ENCODE data around the gene HOXC10. TPM values are rescaled to one million over a fixed set of nuclear protein-coding genes. Genes with fewer than 3 reads are reported as not detected.

HOXC10 gene
- total RNA-seq, 3 donors from 2014 or later (not counting 1 experiment from before 2014, with no cell fraction given): not detected

- H3K4me1 Mint-ChIP-seq: peaks cover 0 to 5% of the 10 kb centered on the region in 2 donors
- DNase-seq (no peak), ATAC-seq (no peak)
- H3K27me3 ChIP-seq (ENCODE audit: control insufficient read depth, insufficient read depth, low read length): peaks cover 82% of the 10 kb centered on the region
- H3K9me3 Mint-ChIP-seq: no peaks in the 10 kb centered on the region
- intact Hi-C loops (cut with micrococcal nuclease): no loop called here
- H3K27me3 Mint-ChIP-seq (ENCODE audit: low read depth in 2 of 2): peaks cover 77 to 80% of the 10 kb centered on the region in 2 donors
- no peak overlapping the region for H3K27ac ChIP-seq (ENCODE audit: low read length)
- no peak overlapping the region for H3K4me3 ChIP-seq (ENCODE audit: low read length)
- WGBS (ENCODE audit: insufficient coverage): 24% methylated on average over 7 of the region's 9 CpGs
- no peaks in the 10 kb centered on the region for H3K9me3 ChIP-seq (ENCODE audit: control insufficient read depth, insufficient read depth, low read length)
- no peak for TF ChIP-seq CTCF (IDR thresholded peaks at IDR 0.05)
- no peaks in the 10 kb centered on the region for H3K36me3 Mint-ChIP-seq
- H3K4me3 Mint-ChIP-seq: no peak overlapping the region
- peaks cover 5% of the 10 kb centered on the region for H3K4me1 ChIP-seq (ENCODE audit: control insufficient read depth, insufficient read depth, low read length)
- H3K36me3 ChIP-seq (ENCODE audit: control insufficient read depth, insufficient read depth, low read length): no peaks in the 10 kb centered on the region
- no peak overlapping the region for H3K27ac Mint-ChIP-seq
Observed at GRCh38 chr12:53948650-53949593, 36.0 kb upstream of the HOXC10 start.

- Mint-ChIP-seq H3K4me1 (peaks cover 0 to 5% of the 10 kb centered on the region in 2 donors), H3K27ac (no peak overlapping the region), H3K9me3 (no peaks in the 10 kb centered on the region)
Observed at GRCh38 chr12:53949631-53950436, 35.1 kb upstream of the HOXC10 start.

GRCh38 chr12:53950437-53950773 lies 34.5 kb upstream of the HOXC10 start:
- Histone ChIP-seq H3K4me1 (ENCODE audit: control insufficient read depth, insufficient read depth, low read length) (peaks cover 12% of the 10 kb centered on the region), H3K36me3 (ENCODE audit: control insufficient read depth, insufficient read depth, low read length) (no peaks in the 10 kb centered on the region), H3K9me3 (ENCODE audit: control insufficient read depth, insufficient read depth, low read length) (peaks cover 3% of the 10 kb centered on the region), H3K27me3 (ENCODE audit: control insufficient read depth, insufficient read depth, low read length) (peaks cover 82% of the 10 kb centered on the region), H3K4me3 (ENCODE audit: low read length) (no peak overlapping the region), H3K27ac (ENCODE audit: low read length) (no peak overlapping the region)
- Mint-ChIP-seq H3K27me3 (ENCODE audit: low read depth in 2 of 2) (peaks cover 67 to 78% of the 10 kb centered on the region in 2 donors), H3K36me3 (no peaks in the 10 kb centered on the region), H3K4me1 (peaks cover 0 to 5% of the 10 kb centered on the region in 2 donors), H3K9me3 (no peaks in the 10 kb centered on the region), H3K4me3 (no peak overlapping the region), H3K27ac (no peak overlapping the region)
- TF ChIP-seq CTCF (IDR thresholded peaks at IDR 0.05): no peak
- DNase-seq (no peak), ATAC-seq (no peak)
- intact Hi-C loops (cut with micrococcal nuclease): no loop called here
- WGBS (ENCODE audit: insufficient coverage): 11% methylated on average over 7 of the region's 10 CpGs

More at GRCh38 chr12:53949631-53950436, 35.1 kb upstream of the HOXC10 start:
- no peak for TF ChIP-seq CTCF (IDR thresholded peaks at IDR 0.05)
- Histone ChIP-seq H3K4me3 (ENCODE audit: low read length) (no peak overlapping the region), H3K27me3 (ENCODE audit: control insufficient read depth, insufficient read depth, low read length) (peaks cover 83% of the 10 kb centered on the region), H3K36me3 (ENCODE audit: control insufficient read depth, insufficient read depth, low read length) (no peaks in the 10 kb centered on the region), H3K4me1 (ENCODE audit: control insufficient read depth, insufficient read depth, low read length) (peaks cover 8% of the 10 kb centered on the region), H3K9me3 (ENCODE audit: control insufficient read depth, insufficient read depth, low read length) (peaks cover 2% of the 10 kb centered on the region), H3K27ac (ENCODE audit: low read length) (no peak overlapping the region)
- H3K27me3 Mint-ChIP-seq (ENCODE audit: low read depth in 2 of 2): peaks cover 72 to 81% of the 10 kb centered on the region in 2 donors
- no peak overlapping the region for H3K4me3 Mint-ChIP-seq
- DNase-seq (no peak), ATAC-seq (no peak)
- no peaks in the 10 kb centered on the region for H3K36me3 Mint-ChIP-seq
- 8% methylated on average over 33 of the region's 34 CpGs for WGBS (ENCODE audit: insufficient coverage)
- intact Hi-C loops (cut with micrococcal nuclease): no loop called here

All from natural killer cell (primary cell).